OCI-LY1 (cell line): ENCODE data around the gene ANGEL2.

ENCODE experiments used
- H2AFZ ChIP-seq: fragments of 200-600 bp; sonication (generic), shearing (Covaris generic); 2 replicates; pipeline ENCODE4 v1.6.0; 2014; ENCODE audit warnings: antibody characterized with exemption, mild to moderate bottlenecking, low read length
- H3F3A ChIP-seq: fragments of 200-600 bp; sonication (generic), shearing (Covaris generic); 2 replicates; pipeline ENCODE4 v1.6.0; 2014; ENCODE audit warnings: mild to moderate bottlenecking, antibody characterized with exemption, low read length, moderate library complexity; ENCODE audit not compliant: insufficient read depth
- H3K27ac ChIP-seq: fragments of 200-600 bp; sonication (generic); 2 replicates; pipeline ENCODE4 v1.5.1; 2014; ENCODE audit warnings: low read length, mixed run types, mild to moderate bottlenecking, low read depth; ENCODE audit not compliant: poor library complexity, severe bottlenecking
- H3K27me3 ChIP-seq: fragments of 200-600 bp; sonication (generic); 2 replicates; pipeline ENCODE4 v1.6.0; 2014; ENCODE audit warnings: antibody characterized with exemption, mild to moderate bottlenecking, low read length, moderate library complexity; ENCODE audit not compliant: insufficient read depth
- H3K36me3 ChIP-seq: fragments of 200-600 bp; sonication (generic); 2 replicates; pipeline ENCODE4 v1.6.1; 2014; ENCODE audit warnings: mild to moderate bottlenecking, antibody characterized with exemption, low read length, moderate library complexity, mixed read lengths; ENCODE audit not compliant: insufficient read depth
- H3K4me1 ChIP-seq: fragments of 200-600 bp; sonication (generic); 2 replicates; pipeline ENCODE4 v1.5.1; 2014; ENCODE audit warnings: mild to moderate bottlenecking, low read length, moderate library complexity; ENCODE audit not compliant: insufficient read depth, severe bottlenecking
- H3K4me2 ChIP-seq: fragments of 200-600 bp; sonication (generic), shearing (Covaris generic); 2 replicates; pipeline ENCODE4 v1.6.1; 2014; ENCODE audit warnings: low read length
- H3K4me3 ChIP-seq: fragments of 200-600 bp; sonication (generic); 2 replicates; pipeline ENCODE4 v1.5.1; 2014; ENCODE audit warnings: low read length, low read depth, mild to moderate bottlenecking, mixed read lengths; ENCODE audit not compliant: poor library complexity, severe bottlenecking
- H3K79me2 ChIP-seq: fragments of 200-600 bp; shearing (Covaris generic); 2 replicates; pipeline ENCODE4 v1.6.1; 2016; ENCODE audit warnings: mixed run types, low read length, mixed read lengths; ENCODE audit not compliant: insufficient read depth
- H3K9ac ChIP-seq: fragments of 200-600 bp; sonication (generic), shearing (Covaris generic); 2 replicates; pipeline ENCODE4 v1.6.1; 2014; ENCODE audit warnings: mild to moderate bottlenecking, low read length, mixed read lengths
- H3K9me2 ChIP-seq: fragments of 200-600 bp; sonication (generic), shearing (Covaris generic); 2 replicates; pipeline ENCODE4 v1.6.1; 2014; ENCODE audit warnings: low read depth, mild to moderate bottlenecking, low read length, mixed read lengths
- H3K9me3 ChIP-seq: fragments of 200-600 bp; shearing (Covaris generic); 2 replicates; pipeline ENCODE4 v1.6.1; 2014; ENCODE audit warnings: low read length, mixed read lengths
- H4K20me1 ChIP-seq: fragments of 200-600 bp; sonication (generic), shearing (Covaris generic); 2 replicates; pipeline ENCODE4 v1.6.0; 2016; ENCODE audit warnings: mild to moderate bottlenecking, low read length; ENCODE audit not compliant: insufficient read depth
- CTCF ChIP-seq: fragments of 200-600 bp; sonication (generic), shearing (Covaris generic); IDR thresholded peaks from 2 replicates; pipeline ENCODE4 v1.5.1; 2017; ENCODE audit warnings: mild to moderate bottlenecking, antibody characterized with exemption, low read length, moderate library complexity, mixed read lengths
- EZH2 ChIP-seq: fragments of 200-600 bp; sonication (generic), shearing (Covaris generic); IDR thresholded peaks from 2 replicates; pipeline ENCODE4 v1.8.0; 2017; ENCODE audit warnings: borderline replicate concordance, mixed run types, mild to moderate bottlenecking, antibody characterized with exemption, low read length, moderate library complexity, mixed read lengths

Gene ANGEL2

GRCh38 chr1:212943393-212943710, 72.3 kb downstream of the ANGEL2 start:
- no peak overlapping the region for H3K27ac ChIP-seq
- H2AFZ ChIP-seq = no peak overlapping the region
- H3F3A ChIP-seq = no peaks in the 10 kb centered on the region
- H4K20me1 ChIP-seq = no peaks in the 10 kb centered on the region
- no peaks in the 10 kb centered on the region for H3K9me2 ChIP-seq
- TF ChIP-seq CTCF (no peak), EZH2 (no peak)
- H3K4me2 ChIP-seq = no peak overlapping the region
- no peaks in the 10 kb centered on the region for H3K27me3 ChIP-seq
- H3K79me2 ChIP-seq = no peaks in the 10 kb centered on the region
- no peaks in the 10 kb centered on the region for H3K4me1 ChIP-seq
- no peaks in the 10 kb centered on the region for H3K9me3 ChIP-seq
- H3K9ac ChIP-seq = no peak overlapping the region
- no peak overlapping the region for H3K4me3 ChIP-seq
- H3K36me3 ChIP-seq = no peaks in the 10 kb centered on the region

GRCh38 chr1:212942679-212943392, 72.8 kb downstream of the ANGEL2 start:
- H3K9me2 ChIP-seq = no peaks in the 10 kb centered on the region
- H3K27ac ChIP-seq = no peak overlapping the region
- H2AFZ ChIP-seq = no peak overlapping the region
- H3K4me3 ChIP-seq = no peak overlapping the region
- H4K20me1 ChIP-seq = no peaks in the 10 kb centered on the region
- no peaks in the 10 kb centered on the region for H3K27me3 ChIP-seq
- H3K4me1 ChIP-seq = no peaks in the 10 kb centered on the region
- H3K9ac ChIP-seq = no peak overlapping the region
- H3K36me3 ChIP-seq = no peaks in the 10 kb centered on the region
- no peaks in the 10 kb centered on the region for H3K79me2 ChIP-seq
- no peaks in the 10 kb centered on the region for H3F3A ChIP-seq
- no peaks in the 10 kb centered on the region for H3K9me3 ChIP-seq
- no peak overlapping the region for H3K4me2 ChIP-seq
- TF ChIP-seq EZH2 = no peak
